ENCODE measurements around the gene GET3.

GET3 gene

DNA sequence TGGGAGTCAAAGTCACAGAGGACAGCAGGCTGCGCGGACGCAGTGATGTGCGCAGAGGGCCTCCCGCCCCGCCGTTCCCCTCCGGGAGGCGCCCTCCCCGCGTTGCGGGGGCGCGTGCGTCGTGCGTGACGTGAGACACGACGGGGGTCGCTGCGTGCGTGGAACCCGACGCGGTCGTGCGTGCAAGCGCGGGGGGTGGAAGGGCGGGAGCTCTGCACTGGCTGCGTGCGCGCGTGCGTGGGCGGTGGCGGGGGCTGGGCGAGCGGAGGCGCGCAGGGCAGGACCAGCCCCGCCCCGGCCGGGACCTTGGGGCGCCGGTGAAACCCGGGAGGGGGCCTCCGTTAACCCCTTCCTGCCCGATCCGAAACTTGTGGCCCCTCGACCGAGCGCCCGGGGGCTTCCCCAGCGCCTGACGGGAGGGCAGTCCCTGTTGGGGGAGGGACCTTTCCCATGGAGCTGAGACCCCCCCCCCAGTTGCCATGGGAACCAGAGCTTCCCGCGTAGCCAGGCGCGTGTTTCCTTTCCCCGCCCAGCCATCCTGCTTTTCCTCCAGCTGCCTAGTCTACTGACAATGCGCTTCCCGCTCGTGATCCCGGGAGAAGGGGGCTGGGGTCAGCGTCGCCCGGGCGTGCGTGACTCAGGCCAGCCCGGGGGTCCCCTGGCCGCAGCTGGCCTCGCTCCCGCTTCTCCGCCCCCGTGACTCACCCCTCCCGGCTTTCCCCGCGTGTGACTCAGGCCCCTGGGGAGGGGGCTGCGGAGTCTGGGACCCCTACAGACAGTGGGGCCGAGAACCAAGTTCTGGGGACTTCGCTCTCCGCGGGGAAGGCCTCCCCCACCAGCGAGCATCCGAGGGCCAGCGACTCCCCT lies 45.4 kb downstream of the GET3 start:
- Histone ChIP-seq H3K36me3 (ENCODE audit: insufficient read depth, low read length) (no peaks in the 10 kb centered on the region), H2AFZ (ENCODE audit: low read length, unreplicated experiment) (peak overlapping the region; percentile 14), H3K27me3 (ENCODE audit: insufficient read depth, low read length) (no peaks in the 10 kb centered on the region), H3K4me1 (ENCODE audit: control insufficient read depth, insufficient read depth, low read length, unreplicated experiment) (peaks cover 59% of the 10 kb centered on the region), H3K27ac (ENCODE audit: low read depth, low read length) (peak overlapping the region; percentile 92), H3K79me2 (ENCODE audit: control insufficient read depth, insufficient read depth, low read length, unreplicated experiment) (no peaks in the 10 kb centered on the region), H3K4me3 (ENCODE audit: low read depth, low read length) (peak overlapping the region; percentile 74)

DNA sequence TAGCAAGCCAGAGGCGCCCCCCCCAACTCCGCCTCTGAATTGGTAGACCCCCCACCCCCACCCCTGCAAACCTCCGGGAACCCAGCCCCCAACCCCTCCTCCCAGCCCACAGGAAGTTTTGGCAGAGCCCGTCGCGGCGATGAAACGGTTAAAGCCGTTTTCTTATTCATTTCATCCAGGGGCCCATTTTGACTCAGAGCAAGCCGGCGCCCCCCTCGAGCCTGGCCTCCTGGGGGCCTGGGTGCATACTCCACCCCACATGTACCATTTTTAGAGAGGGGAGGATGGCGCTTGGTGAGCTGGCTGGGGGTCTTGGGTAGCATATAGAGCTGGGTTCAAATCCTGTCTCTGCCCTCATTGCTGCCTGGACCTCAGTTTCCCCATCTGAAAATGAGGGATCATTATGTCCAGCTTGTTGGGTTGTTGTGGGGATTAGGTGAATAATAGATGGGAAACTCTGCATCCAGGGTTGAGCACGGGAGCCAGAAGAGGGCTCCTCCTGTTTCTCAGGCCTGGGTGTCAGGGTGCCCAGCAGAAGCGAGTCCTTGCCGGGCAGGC lies 46.1 kb downstream of the GET3 start:
- no peak overlapping the region for H2AFZ ChIP-seq (ENCODE audit: low read length, unreplicated experiment)
- H3K79me2 ChIP-seq (ENCODE audit: control insufficient read depth, insufficient read depth, low read length, unreplicated experiment), result no peaks in the 10 kb centered on the region
- peaks cover 63% of the 10 kb centered on the region for H3K4me1 ChIP-seq (ENCODE audit: control insufficient read depth, insufficient read depth, low read length, unreplicated experiment)
- no peaks in the 10 kb centered on the region for H3K27me3 ChIP-seq (ENCODE audit: insufficient read depth, low read length)
- H3K36me3 ChIP-seq (ENCODE audit: insufficient read depth, low read length), result no peaks in the 10 kb centered on the region
- H3K27ac ChIP-seq (ENCODE audit: low read depth, low read length), result peak overlapping the region; percentile 92
- peak overlapping the region; percentile 74; the same call in 1 of the 2 replicates for H3K4me3 ChIP-seq (ENCODE audit: low read depth, low read length)

DNA sequence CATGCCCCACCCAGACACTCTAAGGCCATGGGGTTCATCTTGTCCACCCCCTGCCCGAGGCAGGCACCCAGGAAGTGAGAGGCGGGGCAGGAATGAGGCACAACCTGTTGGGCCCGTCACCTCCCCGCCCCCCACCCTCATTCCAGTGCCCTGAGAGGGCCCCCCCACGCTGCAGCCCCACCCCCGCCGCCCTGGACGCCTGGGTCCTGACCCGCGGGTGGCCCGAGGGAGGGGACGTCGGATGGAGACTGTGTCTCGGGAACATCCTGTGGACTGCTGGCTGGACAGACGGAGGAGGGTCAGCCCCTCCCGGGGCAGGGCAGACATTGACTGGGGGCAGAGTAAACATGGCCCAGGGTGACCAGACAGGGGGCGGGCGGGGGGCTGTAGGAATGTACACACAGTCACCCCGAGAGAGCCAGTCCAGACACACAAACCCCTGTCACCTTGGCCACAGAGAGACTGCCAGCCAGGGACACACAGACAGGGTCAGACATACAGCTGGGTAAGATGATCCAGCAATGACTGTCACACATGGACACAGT lies 46.6 kb downstream of the GET3 start:
- Histone ChIP-seq H2AFZ (ENCODE audit: low read length, unreplicated experiment) (no peak overlapping the region), H3K27me3 (ENCODE audit: insufficient read depth, low read length) (no peaks in the 10 kb centered on the region), H3K79me2 (ENCODE audit: control insufficient read depth, insufficient read depth, low read length, unreplicated experiment) (no peaks in the 10 kb centered on the region), H3K4me3 (ENCODE audit: low read depth, low read length) (no peak overlapping the region), H3K4me1 (ENCODE audit: control insufficient read depth, insufficient read depth, low read length, unreplicated experiment) (peaks cover 63% of the 10 kb centered on the region), H3K27ac (ENCODE audit: low read depth, low read length) (peak overlapping the region; percentile 92), H3K36me3 (ENCODE audit: insufficient read depth, low read length) (no peaks in the 10 kb centered on the region)

DNA sequence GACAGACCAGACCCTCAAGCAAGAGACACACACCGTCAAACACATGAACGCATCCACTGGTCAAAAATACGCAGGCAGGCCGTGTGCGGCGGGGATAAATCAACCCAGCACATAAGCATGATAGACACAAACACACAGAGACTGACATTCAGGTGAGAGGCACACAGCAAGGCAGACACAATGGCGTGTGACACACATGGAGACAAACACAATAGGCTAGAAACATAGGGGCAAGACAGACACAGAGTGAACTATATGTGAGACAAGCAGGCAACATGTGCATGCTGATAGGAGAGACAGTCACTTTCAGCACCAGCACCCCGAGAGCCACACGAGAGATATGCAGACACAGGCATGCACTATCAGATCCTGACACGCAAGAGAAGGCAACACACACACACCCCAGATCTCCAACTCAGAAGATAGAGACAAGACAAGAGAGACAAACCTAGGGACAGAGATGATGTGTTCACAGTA lies 47.1 kb downstream of the GET3 start:
- Histone ChIP-seq H3K36me3 (ENCODE audit: insufficient read depth, low read length) (no peaks in the 10 kb centered on the region), H2AFZ (ENCODE audit: low read length, unreplicated experiment) (no peak overlapping the region), H3K79me2 (ENCODE audit: control insufficient read depth, insufficient read depth, low read length, unreplicated experiment) (no peaks in the 10 kb centered on the region), H3K27me3 (ENCODE audit: insufficient read depth, low read length) (no peaks in the 10 kb centered on the region), H3K4me3 (ENCODE audit: low read depth, low read length) (no peak overlapping the region), H3K4me1 (ENCODE audit: control insufficient read depth, insufficient read depth, low read length, unreplicated experiment) (peaks cover 63% of the 10 kb centered on the region), H3K27ac (ENCODE audit: low read depth, low read length) (peak overlapping the region; percentile 92)

DNA sequence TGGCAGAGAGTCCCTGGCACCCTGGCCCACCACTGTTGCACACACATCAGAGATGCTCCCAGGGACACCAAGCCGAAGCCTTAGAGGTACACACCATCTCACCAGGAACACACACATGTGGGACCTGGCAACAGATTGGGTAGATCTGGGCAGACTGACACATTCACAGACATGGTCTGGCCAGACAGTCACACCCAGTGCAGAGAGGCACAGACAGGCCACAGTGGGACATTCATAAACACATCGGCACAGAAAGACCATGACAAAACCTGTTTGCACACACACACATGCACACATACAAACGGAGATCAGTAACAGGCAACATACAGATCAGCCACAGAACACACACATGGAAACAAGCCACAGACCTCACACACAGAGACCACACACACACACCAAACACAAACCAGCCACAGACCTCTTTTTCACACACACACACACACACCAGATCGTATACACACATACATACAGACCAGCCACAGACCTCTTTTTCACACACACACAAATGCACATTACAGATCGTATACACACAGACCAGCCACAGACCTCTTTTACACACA lies 47.7 kb downstream of the GET3 start:
- Histone ChIP-seq H3K27ac (ENCODE audit: low read depth, low read length) (peak overlapping the region; percentile 92; the same call in 1 of the 2 replicates), H3K4me3 (ENCODE audit: low read depth, low read length) (no peak overlapping the region), H3K27me3 (ENCODE audit: insufficient read depth, low read length) (no peaks in the 10 kb centered on the region), H2AFZ (ENCODE audit: low read length, unreplicated experiment) (no peak overlapping the region), H3K4me1 (ENCODE audit: control insufficient read depth, insufficient read depth, low read length, unreplicated experiment) (peaks cover 60% of the 10 kb centered on the region), H3K79me2 (ENCODE audit: control insufficient read depth, insufficient read depth, low read length, unreplicated experiment) (no peaks in the 10 kb centered on the region), H3K36me3 (ENCODE audit: insufficient read depth, low read length) (no peaks in the 10 kb centered on the region)

DNA sequence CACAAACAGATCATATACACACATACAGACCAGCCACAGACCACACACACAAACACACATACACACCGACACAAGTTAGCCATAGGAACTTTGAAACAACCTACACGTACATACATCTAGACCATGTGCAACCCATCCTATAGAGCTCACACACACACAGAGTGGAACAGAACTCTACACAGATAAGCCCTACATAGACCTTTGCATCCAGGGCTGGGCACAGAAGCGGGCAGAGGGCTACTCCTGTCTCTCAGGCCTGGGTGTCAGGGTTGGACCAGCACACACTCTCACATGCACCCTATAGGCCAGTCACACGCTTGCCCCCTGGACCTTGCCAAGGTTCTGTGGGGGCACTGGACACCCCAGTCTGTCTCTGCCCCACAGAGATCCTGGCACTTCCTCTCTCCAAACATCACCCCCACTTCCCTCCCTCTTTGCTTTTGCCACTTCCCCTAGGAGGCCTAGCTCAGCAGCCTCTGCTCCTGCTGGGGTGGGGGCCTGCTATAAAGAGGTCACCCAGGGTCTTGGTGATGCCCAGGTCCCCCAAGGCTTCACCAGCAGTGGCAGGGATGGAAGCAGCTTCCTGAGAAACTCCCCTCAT lies 48.2 kb downstream of the GET3 start:
- Histone ChIP-seq H3K27me3 (ENCODE audit: insufficient read depth, low read length) (no peaks in the 10 kb centered on the region), H2AFZ (ENCODE audit: low read length, unreplicated experiment) (no peak overlapping the region)

DNA sequence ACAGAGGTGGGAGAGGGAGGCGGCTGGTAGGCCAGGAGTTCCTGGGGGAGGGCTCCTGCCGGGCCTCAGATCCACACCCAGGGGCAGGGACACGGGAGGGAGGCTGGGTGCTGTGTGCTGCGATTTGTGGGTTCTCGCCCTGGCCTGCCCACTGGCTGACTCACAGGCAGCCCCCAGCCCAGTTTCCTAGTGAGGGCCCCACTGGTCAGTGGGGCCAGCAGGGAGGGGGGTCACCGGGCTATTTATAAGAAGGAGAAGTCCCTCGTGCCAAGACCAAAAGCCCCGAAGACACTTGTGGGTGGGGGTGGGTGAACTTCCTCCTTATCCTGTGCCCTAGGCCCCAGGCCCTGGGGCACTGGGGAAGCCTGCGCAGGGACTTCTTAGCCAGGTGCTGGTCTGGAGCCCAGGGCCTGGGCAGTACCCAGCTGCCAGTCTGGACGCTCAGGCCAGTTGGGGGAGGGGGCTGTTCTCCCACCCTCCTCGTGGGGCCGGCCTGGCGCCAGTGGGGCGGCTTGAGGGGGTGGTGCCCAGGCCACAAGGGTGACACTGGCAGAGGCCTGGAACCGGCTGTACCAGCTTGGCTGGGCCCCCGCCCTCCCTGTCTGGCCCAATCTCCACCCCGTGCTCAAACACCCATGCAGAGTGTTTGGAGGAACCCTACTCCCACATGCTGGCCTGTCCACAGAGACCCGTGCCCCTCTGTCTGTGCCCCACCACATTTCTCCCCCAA lies 49.0 kb downstream of the GET3 start:
- Histone ChIP-seq H3K27me3 (ENCODE audit: insufficient read depth, low read length) (no peaks in the 10 kb centered on the region), H3K4me1 (ENCODE audit: control insufficient read depth, insufficient read depth, low read length, unreplicated experiment) (peaks cover 68% of the 10 kb centered on the region), H3K79me2 (ENCODE audit: control insufficient read depth, insufficient read depth, low read length, unreplicated experiment) (no peaks in the 10 kb centered on the region), H3K27ac (ENCODE audit: low read depth, low read length) (peak overlapping the region; percentile 44; the same call in 1 of the 2 replicates), H3K4me3 (ENCODE audit: low read depth, low read length) (no peak overlapping the region), H2AFZ (ENCODE audit: low read length, unreplicated experiment) (no peak overlapping the region), H3K36me3 (ENCODE audit: insufficient read depth, low read length) (no peaks in the 10 kb centered on the region)

More for the DNA sequence above, 48.2 kb downstream of the GET3 start:
- Histone ChIP-seq H3K4me3 (ENCODE audit: low read depth, low read length) (no peak overlapping the region), H3K27ac (ENCODE audit: low read depth, low read length) (peak overlapping the region; percentile 44), H3K4me1 (ENCODE audit: control insufficient read depth, insufficient read depth, low read length, unreplicated experiment) (peaks cover 63% of the 10 kb centered on the region), H3K79me2 (ENCODE audit: control insufficient read depth, insufficient read depth, low read length, unreplicated experiment) (no peaks in the 10 kb centered on the region), H3K36me3 (ENCODE audit: insufficient read depth, low read length) (no peaks in the 10 kb centered on the region)

DNA sequence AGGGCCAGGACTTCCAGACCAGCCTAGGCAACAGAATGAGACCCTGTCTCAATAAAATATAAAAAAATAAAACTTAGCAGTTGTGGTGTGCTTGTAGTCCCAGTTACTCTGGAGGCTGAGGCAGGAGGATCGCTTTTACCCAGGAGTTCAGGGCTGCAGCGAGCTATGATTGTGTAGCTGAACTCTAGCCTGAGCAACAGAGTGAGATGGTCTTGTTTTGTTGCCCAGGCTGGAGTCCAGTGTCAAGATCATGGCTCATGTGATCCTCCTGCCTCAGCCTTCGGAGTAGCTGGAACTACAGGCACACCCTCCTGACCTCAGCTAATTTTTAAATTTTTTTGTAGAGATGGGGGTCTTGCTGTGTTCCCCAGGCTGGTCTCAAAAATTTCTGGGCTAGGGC lies 49.7 kb downstream of the GET3 start:
- Histone ChIP-seq H3K4me1 (ENCODE audit: control insufficient read depth, insufficient read depth, low read length, unreplicated experiment) (peaks cover 65% of the 10 kb centered on the region), H3K4me3 (ENCODE audit: low read depth, low read length) (no peak overlapping the region), H2AFZ (ENCODE audit: low read length, unreplicated experiment) (no peak overlapping the region), H3K27ac (ENCODE audit: low read depth, low read length) (no peak overlapping the region), H3K79me2 (ENCODE audit: control insufficient read depth, insufficient read depth, low read length, unreplicated experiment) (peaks cover 6% of the 10 kb centered on the region), H3K27me3 (ENCODE audit: insufficient read depth, low read length) (no peaks in the 10 kb centered on the region), H3K36me3 (ENCODE audit: insufficient read depth, low read length) (no peaks in the 10 kb centered on the region)

DNA sequence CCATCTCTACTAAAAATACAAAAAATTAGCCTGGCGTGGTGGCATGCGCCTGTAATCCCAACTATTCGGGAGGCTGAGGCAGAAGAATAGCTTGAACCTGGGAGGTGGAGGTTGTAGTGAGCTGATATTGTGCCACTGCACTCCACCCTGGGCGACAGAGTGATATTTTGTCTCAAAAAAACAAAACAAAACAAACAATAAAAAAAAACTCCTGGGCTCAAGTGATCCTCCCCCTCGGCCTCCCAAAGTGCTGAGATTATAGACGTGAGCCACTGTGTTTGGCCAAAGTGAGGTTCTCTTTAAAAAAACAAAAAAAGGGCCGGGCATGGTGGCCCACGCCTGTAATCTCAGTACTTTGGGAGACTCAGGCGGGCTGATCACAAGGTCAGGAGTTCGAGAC lies 50.2 kb downstream of the GET3 start:
- Histone ChIP-seq H2AFZ (ENCODE audit: low read length, unreplicated experiment) (no peak overlapping the region), H3K27me3 (ENCODE audit: insufficient read depth, low read length) (no peaks in the 10 kb centered on the region), H3K4me3 (ENCODE audit: low read depth, low read length) (no peak overlapping the region), H3K4me1 (ENCODE audit: control insufficient read depth, insufficient read depth, low read length, unreplicated experiment) (peaks cover 60% of the 10 kb centered on the region), H3K36me3 (ENCODE audit: insufficient read depth, low read length) (no peaks in the 10 kb centered on the region), H3K27ac (ENCODE audit: low read depth, low read length) (no peak overlapping the region), H3K79me2 (ENCODE audit: control insufficient read depth, insufficient read depth, low read length, unreplicated experiment) (peaks cover 11% of the 10 kb centered on the region)
